A673 (cell line): ENCODE data around the gene MXRA8. TPM values are rescaled to one million over a fixed set of nuclear protein-coding genes. Genes with fewer than 3 reads are reported as not detected.

Source experiments
- BruUV-seq: library from RNA; stranded (reverse); fragments of 400-500 nt; replicated peaks from 2 replicates; lab custom pipeline; 2021; lab: Mats Ljungman, UMichigan
- CTCF ChIA-PET: fragments of 300-600 bp; sonication (Branson Sonifier 250); formaldehyde crosslinking; loops from one replicate; lab custom pipeline; 2022; ENCODE audit warnings: antibody characterized with exemption; lab: Charles Lee
- POLR2A ChIA-PET: fragments of 300-600 bp; sonication (Branson Sonifier 250); formaldehyde crosslinking; loops from one replicate; lab custom pipeline; 2022; ENCODE audit warnings: antibody characterized with exemption; ENCODE audit not compliant: low non-redundant PET; lab: Charles Lee
- DNase-seq: peaks from one replicate; pipeline ENCODE4 v3.0.0-alpha.2; 2015; ENCODE audit warnings: low spot score
- H3K27ac ChIP-seq: fragments of 200-600 bp; sonication (generic); 2 replicates; pipeline ENCODE4 v1.5.1; 2016; ENCODE audit warnings: mixed run types, low read depth, mild to moderate bottlenecking, mixed read lengths, antibody characterized with exemption, low read length; ENCODE audit not compliant: poor library complexity, severe bottlenecking
- H3K27me3 ChIP-seq: fragments of 200-600 bp; sonication (generic); replicated peaks from 2 replicates; pipeline ENCODE4 v1.6.1; 2017; ENCODE audit warnings: mixed run types, low read depth, mild to moderate bottlenecking, mixed read lengths, antibody characterized with exemption, low read length; ENCODE audit not compliant: insufficient read depth, poor library complexity
- H3K36me3 ChIP-seq: fragments of 200-600 bp; sonication (generic); 2 replicates; pipeline ENCODE4 v1.6.1; 2016; ENCODE audit warnings: mixed run types, mild to moderate bottlenecking, mixed read lengths, antibody characterized with exemption, low read length; ENCODE audit not compliant: insufficient read depth, poor library complexity, severe bottlenecking
- H3K4me1 ChIP-seq: fragments of 200-600 bp; sonication (generic); 2 replicates; pipeline ENCODE4 v1.6.1; 2017; ENCODE audit warnings: mixed run types, mild to moderate bottlenecking, mixed read lengths, antibody characterized with exemption, low read length; ENCODE audit not compliant: insufficient read depth, poor library complexity, severe bottlenecking
- H3K4me3 ChIP-seq: fragments of 200-600 bp; sonication (generic); 2 replicates; pipeline ENCODE4 v1.5.1; 2016; ENCODE audit warnings: low read depth, mixed run types, mild to moderate bottlenecking, mixed read lengths, low read length; ENCODE audit not compliant: poor library complexity, severe bottlenecking
- H3K9me3 ChIP-seq: fragments of 200-600 bp; sonication (generic); 2 replicates; pipeline ENCODE4 v1.6.1; 2016; ENCODE audit warnings: mixed run types, low read depth, mild to moderate bottlenecking, mixed read lengths, antibody characterized with exemption, low read length; ENCODE audit not compliant: poor library complexity, severe bottlenecking
- CTCF ChIP-seq: fragments of 300-800, 200-600 bp; sonication (generic); conservative IDR thresholded peaks from 2 replicates; pipeline ENCODE4 v1.5.1; 2017; ENCODE audit warnings: low read depth, mild to moderate bottlenecking, antibody characterized with exemption, low read length, moderate library complexity, mixed read lengths
- EZH2 ChIP-seq: fragments of 200-600 bp; sonication (generic); IDR thresholded peaks from 2 replicates; pipeline ENCODE4 v1.6.1; 2017; ENCODE audit warnings: borderline replicate concordance, low read depth, mild to moderate bottlenecking, mixed read lengths, antibody characterized with exemption, low read length; ENCODE audit not compliant: poor library complexity, severe bottlenecking
- intact Hi-C: fragments of 100-400 bp; cut with micrococcal nuclease; formaldehyde crosslinking; loops from one replicate; pipeline ENCODE4 v1.10.0; 2022; ENCODE audit not compliant: unreplicated experiment
- total RNA-seq: library from RNA; stranded (reverse); gene quantifications from 2 replicates; pipeline ENCODE4 v1.2.3, GENCODE V29; 2021

MXRA8 gene
- total RNA-seq, 1 experiment from 2014 or later = 0.73 TPM

DNA sequence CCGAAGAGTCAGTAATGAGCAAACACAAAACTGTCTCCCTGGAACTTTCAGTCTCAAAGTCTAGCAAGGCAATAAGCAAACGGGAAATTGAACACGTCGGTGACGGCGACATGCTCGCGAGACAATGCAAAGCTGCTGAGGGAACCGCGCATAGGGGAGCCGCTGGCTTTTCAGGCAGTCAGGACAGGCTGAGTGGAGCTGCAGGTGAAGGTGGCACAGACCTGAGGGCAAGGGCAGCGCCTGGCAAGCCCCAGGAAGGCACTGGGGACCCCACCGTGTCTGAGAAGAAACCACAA is 38.8 kb downstream of the MXRA8 start:
- ChIA-PET POLR2A (no interaction called here), CTCF (no interaction called here)
- no peak overlapping the region for H3K27ac ChIP-seq
- TF ChIP-seq CTCF = no peak
- no peak for TF ChIP-seq EZH2
- BruUV-seq = no TSS peak
- no peak for DNase-seq
- H3K4me1 ChIP-seq = peaks cover 14% of the 10 kb centered on the region
- H3K36me3 ChIP-seq = peaks cover 43% of the 10 kb centered on the region
- H3K9me3 ChIP-seq = no peaks in the 10 kb centered on the region
- H3K27me3 ChIP-seq = no peaks in the 10 kb centered on the region
- H3K4me3 ChIP-seq = no peak overlapping the region
- intact Hi-C loops = no loop called here

DNA sequence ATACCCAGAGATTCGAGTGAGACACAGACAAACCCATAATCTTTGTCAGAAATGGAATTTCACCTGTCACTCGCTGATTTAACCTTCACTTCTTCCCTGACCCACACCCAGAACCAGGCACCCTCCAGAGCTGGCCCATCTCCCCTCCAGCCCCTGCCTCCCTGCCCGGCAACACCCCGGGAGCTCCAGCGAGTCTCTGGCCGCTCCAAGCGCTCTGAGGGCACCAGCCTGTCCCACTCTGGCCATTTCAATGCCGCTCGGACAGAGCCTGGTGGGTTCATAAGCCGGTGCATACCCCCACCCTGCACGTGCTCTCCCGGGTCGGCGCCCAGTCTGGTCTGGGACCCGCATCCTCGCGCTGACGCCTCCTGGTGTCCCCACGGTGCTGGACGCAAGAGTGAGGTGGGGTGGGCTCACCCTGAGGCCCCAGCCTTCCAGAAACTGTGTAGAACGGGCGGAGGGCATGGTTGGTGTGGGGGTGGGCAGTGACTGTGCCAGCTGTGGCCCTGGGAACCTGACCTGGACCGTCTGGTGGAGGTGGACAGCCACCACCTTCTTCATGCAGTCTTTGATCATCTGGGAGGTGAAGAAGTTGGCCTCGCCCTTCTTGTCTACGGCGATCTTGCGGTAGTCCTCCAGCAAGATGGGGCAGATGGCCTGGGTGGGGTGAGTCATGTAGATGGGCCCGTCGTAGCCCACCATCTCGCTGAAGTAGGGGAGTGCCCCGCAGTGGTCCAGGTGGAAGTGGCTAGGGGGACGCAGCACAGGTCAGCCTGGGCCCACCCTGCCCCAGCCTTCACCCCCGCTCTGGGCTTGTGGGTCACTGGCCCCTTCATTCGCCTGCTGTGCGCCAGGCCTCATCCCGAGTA is 39.3 kb downstream of the MXRA8 start:
- Histone ChIP-seq H3K9me3 (no peaks in the 10 kb centered on the region), H3K4me3 (no peak overlapping the region), H3K27me3 (no peaks in the 10 kb centered on the region), H3K4me1 (peaks cover 14% of the 10 kb centered on the region), H3K27ac (peak overlapping the region; percentile 47), H3K36me3 (peaks cover 48% of the 10 kb centered on the region)
- TF ChIP-seq CTCF (no peak), EZH2 (no peak)
- ChIA-PET CTCF (no interaction called here), POLR2A (no interaction called here)
- no peak for DNase-seq
- no TSS peak for BruUV-seq
- intact Hi-C loops = no loop called here

DNA sequence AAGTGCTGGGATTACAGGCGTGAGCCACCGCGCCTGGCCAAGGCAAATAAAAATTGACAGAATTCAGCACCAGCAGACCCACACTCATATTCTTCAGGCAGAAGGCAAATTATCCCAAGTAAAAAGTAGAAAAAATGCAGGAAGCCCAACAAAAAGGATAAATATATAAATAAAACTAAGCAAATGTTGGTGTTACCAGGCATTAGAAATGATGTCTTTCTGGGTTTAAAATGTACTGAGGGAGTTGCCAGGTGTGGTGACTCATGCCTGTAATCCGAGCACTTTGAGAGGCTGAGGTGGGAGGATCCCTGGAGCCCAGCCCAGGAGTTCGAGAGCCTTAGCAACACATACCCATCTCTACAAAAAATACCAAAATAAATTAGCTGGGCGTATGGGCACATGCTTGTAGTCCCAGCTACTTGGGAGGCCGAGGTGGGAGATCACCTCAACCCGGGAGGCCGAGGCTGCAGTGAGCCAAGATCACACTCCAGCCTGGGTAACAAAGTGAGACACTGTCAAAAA is 40.2 kb downstream of the MXRA8 start:
- ChIA-PET CTCF (no interaction called here), POLR2A (no interaction called here)
- Histone ChIP-seq H3K4me1 (peaks cover 14% of the 10 kb centered on the region), H3K36me3 (peaks cover 56% of the 10 kb centered on the region), H3K27ac (peak overlapping the region; percentile 47), H3K9me3 (no peaks in the 10 kb centered on the region), H3K27me3 (no peaks in the 10 kb centered on the region), H3K4me3 (no peak overlapping the region)
- no TSS peak for BruUV-seq
- peak; percentile 83 for DNase-seq
- TF ChIP-seq CTCF (no peak), EZH2 (no peak)
- intact Hi-C loops = no loop called here
